GM18519 (cell line): Measurements from ENCODE around the gene PTPN11.
"Not testable (repeated sequence)": the region's sequence is repeated elsewhere in the genome, so short reads cannot be mapped to it uniquely, and the experiment has no call there.

Experiments used
- ATAC-seq: cut with Tn5 transposase; IDR thresholded peaks from one replicate; pipeline ENCODE4 v1.9.1; 2021; ENCODE audit warnings: mild to moderate bottlenecking, moderate library complexity; ENCODE audit not compliant: unreplicated experiment, low FRiP score

PTPN11 gene

GRCh38 chr12:112447106-112447505, 28.4 kb downstream of the PTPN11 start:
- ATAC-seq, result no peak

DNA sequence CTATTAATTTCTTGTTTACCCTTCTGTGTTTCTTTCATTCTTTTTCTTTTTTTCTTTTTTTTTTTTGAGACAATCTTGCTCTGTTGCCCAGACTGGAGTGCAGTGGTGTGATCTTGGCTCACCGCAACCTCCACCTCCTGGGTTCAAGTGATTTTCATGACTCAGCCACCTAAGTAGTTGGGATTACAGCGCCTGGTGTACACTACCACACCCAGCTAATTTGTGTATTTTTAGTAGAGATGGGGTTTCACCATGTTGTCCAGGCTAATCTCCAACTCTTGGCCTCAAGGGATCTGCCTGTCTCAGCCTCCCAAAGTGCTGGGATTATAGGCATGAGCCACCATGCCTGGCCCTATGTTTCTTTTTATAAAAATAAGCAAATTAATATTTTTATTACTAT, 29.4 kb downstream of the PTPN11 start:
- not testable (repeated sequence) for ATAC-seq

DNA sequence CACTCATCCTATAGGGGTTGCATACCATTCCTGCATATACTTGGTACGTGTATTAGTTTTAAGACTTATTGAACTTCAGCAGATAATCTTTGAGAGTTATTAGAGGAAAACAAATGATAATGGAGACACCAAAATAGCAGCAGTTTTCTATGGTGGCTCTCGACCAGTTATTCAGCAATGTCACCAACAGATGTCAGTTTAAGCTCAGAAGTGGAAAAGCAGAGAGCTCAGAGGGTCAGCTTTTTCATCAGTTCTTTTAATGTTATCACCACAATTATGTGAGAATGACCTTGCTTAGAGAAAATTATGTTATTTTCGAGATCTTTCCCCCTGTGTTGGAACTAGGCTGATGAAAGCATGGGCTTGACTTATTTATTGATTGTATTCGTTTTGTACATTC, 32.0 kb downstream of the PTPN11 start:
- ATAC-seq, result no peak

GRCh38 chr12:112456029-112456428, 37.3 kb downstream of the PTPN11 start:
- no peak for ATAC-seq

GRCh38 chr12:112457142-112457541, 38.4 kb downstream of the PTPN11 start:
- ATAC-seq, result not testable (repeated sequence)

- no peak for ATAC-seq
Measured at GRCh38 chr12:112458330-112458729, 39.6 kb downstream of the PTPN11 start.

DNA sequence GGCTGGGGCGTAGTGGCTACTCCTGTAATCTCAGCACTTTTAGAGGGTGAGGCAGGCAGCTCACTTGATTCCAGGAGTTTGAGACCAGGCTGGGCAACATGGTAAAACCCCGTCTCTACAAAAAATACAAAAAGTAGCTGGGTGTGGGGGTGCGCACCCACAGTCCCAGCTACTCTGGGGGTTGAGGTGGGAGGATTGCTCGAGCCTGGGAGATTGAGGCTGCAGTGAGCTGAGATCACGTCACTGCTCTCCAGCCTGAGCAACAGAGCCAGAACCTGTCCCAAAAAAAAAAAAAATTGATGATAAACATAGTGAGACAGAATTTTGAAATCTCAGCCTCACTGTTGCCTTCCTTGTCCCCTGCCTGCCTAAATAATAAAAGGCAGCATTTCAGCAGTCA, 40.0 kb downstream of the PTPN11 start:
- no peak for ATAC-seq

DNA sequence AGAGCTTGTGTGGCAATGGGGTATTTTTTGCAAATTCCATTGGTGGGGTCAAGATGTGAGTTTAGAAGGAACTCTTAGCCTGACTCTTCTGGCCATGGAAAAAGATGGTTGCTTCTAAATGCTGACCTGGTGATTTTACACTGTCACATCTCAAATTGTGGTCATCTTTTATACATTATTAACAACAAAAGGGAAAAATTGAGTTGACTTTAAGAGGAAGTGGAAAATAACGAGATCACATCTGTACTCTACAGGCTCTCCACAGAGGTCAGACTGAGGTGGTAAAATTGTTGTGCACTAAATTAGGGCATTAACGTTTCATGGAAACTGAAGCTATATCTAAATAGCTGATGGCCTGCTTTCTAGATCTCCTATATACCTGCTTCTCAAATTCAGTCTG, 44.7 kb downstream of the PTPN11 start:
- ATAC-seq, result no peak

GRCh38 chr12:112464605-112465004, 45.9 kb downstream of the PTPN11 start:
- ATAC-seq, result no peak

DNA sequence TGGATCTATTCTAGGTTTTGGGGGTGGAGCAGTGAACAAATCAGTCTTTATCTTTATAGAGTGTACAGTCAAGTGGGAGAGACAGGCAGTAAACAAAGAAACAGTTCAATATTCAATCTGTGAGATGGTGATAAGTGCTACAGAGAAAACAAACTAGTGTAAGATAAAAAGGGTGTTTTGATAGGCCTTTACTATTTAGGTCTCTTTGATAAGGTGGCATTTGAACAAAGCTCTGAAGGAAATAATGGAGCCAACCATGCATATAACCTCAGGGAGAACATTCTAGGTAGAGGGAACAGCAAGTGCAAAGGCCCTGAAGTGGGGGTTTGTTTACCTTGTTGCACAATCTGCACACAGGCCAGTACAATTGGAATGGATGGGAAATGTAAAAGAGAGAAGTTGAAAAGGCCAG, 47.3 kb downstream of the PTPN11 start:
- ATAC-seq, result no peak

DNA sequence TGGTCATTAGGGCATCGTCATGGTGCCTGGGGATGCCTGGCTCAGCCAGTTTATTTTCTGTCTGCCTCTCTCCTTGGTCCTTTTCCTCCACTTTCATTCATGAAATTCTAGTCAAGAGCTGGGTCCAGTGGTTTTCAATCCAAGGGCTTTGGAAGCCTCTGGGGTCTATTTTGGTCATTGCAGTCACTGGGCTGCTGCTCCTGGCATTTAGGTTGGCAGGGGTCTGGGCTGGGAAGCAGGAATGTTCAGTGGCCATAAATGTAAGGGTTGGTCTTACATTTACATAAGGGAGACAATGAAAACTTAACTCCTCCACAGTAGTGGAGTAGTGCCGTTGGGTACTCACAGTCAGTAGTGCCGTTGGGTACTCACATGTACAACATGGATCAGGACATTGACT, 48.1 kb downstream of the PTPN11 start:
- no peak for ATAC-seq

DNA sequence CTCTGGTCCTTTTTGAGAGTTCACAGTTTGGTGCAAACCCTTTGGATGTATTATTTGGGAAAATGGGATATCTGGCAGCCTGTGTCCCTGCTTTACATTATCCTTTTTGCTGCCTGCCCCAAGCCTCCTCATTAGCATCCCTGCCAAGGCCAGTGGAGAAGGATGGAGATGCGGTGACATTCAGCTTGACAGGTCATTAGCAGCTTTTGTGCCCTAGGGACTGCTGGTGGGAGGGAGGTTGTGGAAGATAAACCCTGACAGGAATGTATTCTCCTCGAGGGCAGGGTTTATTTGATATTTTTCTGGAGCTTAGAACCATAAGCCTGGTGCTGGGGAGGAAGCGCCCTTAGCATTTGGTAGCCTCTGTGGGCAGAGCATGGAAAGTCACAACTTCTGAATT, 49.3 kb downstream of the PTPN11 start:
- no peak for ATAC-seq

GRCh38 chr12:112473056-112473455, 54.3 kb downstream of the PTPN11 start:
- no peak for ATAC-seq

- no peak for ATAC-seq
Measured at GRCh38 chr12:112479413-112479812, 60.7 kb downstream of the PTPN11 start.

- no peak for ATAC-seq
Measured at GRCh38 chr12:112480931-112481330, 62.2 kb downstream of the PTPN11 start.

GRCh38 chr12:112482733-112483132, 64.0 kb downstream of the PTPN11 start:
- no peak for ATAC-seq

GRCh38 chr12:112486361-112486760, 67.6 kb downstream of the PTPN11 start:
- ATAC-seq, result no peak

- no peak for ATAC-seq
Measured at GRCh38 chr12:112488257-112488876, 69.6 kb downstream of the PTPN11 start.

DNA sequence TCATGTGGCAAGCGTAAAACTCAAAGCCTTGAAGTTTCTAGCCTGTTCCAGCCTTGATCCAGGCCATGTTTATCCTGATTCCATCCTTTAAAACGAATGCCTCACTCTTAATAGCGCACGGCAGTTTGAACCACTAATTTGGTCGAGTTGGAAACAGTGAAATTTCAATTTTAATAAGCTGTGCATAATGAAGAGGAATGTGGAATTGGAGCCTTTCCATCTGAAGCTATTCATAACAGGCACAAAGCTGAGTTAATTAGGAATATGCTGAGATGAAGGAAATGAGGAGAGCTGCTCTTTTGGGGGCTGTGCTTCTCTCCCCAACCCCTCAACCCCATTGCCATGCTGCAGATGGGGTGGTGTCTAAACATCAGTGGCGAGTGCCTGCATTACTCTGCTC, 70.7 kb downstream of the PTPN11 start:
- no peak for ATAC-seq

GRCh38 chr12:112496496-112496895, 77.7 kb downstream of the PTPN11 start:
- ATAC-seq, result peak; percentile 54

- no peak for ATAC-seq
Measured at GRCh38 chr12:112498580-112498979, 79.8 kb downstream of the PTPN11 start.

DNA sequence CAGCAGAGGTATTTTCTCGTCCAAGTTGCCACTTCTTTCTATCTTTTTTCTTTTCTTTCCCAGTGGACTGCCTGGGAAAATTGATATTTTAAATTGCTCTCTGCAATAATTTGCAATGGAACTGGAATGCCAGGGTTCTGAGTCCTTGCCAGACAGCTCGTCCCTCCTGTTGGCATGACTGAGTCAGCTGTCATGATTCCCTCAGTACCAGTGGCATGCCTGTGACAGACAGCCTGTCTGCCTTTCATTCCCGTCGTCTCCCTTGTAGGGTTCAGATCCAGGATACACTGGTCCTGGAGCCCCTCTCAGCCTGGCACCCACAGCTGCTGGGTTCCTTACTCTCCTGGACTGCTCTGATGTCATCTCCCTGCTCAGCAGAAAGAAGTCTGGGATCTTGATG, 84.8 kb downstream of the PTPN11 start:
- ATAC-seq, result no peak
